Measurements from ENCODE around the gene IFIH1.

IFIH1 gene

GRCh38 chr2:162258686-162259085 is 59.8 kb downstream of the IFIH1 start:
- FAIRE-seq: no peak
- no peak for DNase-seq (ENCODE audit: low spot score)

- FAIRE-seq: no peak
- no peak for DNase-seq (ENCODE audit: low spot score)
These were observed 60.3 kb downstream of the IFIH1 start for GRCh38 chr2:162258169-162258568.

- DNase-seq (ENCODE audit: low spot score) (no peak), FAIRE-seq (no peak)
These were observed 61.1 kb downstream of the IFIH1 start for GRCh38 chr2:162257425-162257824.

- no peak for FAIRE-seq
- no peak for DNase-seq (ENCODE audit: low spot score)
These were observed 61.9 kb downstream of the IFIH1 start for GRCh38 chr2:162256591-162256991.

- DNase-seq (ENCODE audit: low spot score) (no peak), FAIRE-seq (no peak)
These were observed 64.1 kb downstream of the IFIH1 start for GRCh38 chr2:162254236-162254871.

GRCh38 chr2:162253435-162253834 is 65.0 kb downstream of the IFIH1 start:
- FAIRE-seq (no peak), DNase-seq (ENCODE audit: low spot score) (no peak)

- no peak for FAIRE-seq
- DNase-seq (ENCODE audit: low spot score): no peak
These were observed 66.3 kb downstream of the IFIH1 start for GRCh38 chr2:162252153-162252552.

- FAIRE-seq: no peak
- no peak for DNase-seq (ENCODE audit: low spot score)
These were observed 72.7 kb downstream of the IFIH1 start for GRCh38 chr2:162245781-162246180.

GRCh38 chr2:162245061-162245460 is 73.4 kb downstream of the IFIH1 start:
- DNase-seq (ENCODE audit: low spot score): no peak
- no peak for FAIRE-seq

- peak; percentile 85 for DNase-seq (ENCODE audit: low spot score)
- FAIRE-seq: peak; percentile 91
These were observed 73.9 kb downstream of the IFIH1 start for GRCh38 chr2:162244541-162245031.

- no peak for FAIRE-seq
- DNase-seq (ENCODE audit: low spot score): no peak
These were observed 74.8 kb downstream of the IFIH1 start for GRCh38 chr2:162243715-162244114.

GRCh38 chr2:162243294-162243693 is 75.2 kb downstream of the IFIH1 start, which contains the start of gene FAP:
FAP (minus strand) TSS chr2:162243445; CDS start chr2:162243327, 118 bp downstream.
- FAIRE-seq: no peak
- DNase-seq (ENCODE audit: low spot score): no peak

GRCh38 chr2:162242586-162243280 is 75.8 kb downstream of the IFIH1 start:
- no peak for DNase-seq (ENCODE audit: low spot score)
- FAIRE-seq: no peak

GRCh38 chr2:162241571-162241970 is 76.9 kb downstream of the IFIH1 start:
- no peak for FAIRE-seq

GRCh38 chr2:162234620-162235462 is 83.6 kb downstream of the IFIH1 start:
- no peak for DNase-seq (ENCODE audit: low spot score)
- FAIRE-seq: no peak

More at GRCh38 chr2:162241571-162241970, 76.9 kb downstream of the IFIH1 start:
- no peak for DNase-seq (ENCODE audit: low spot score)

GRCh38 chr2:162233197-162233596 is 85.3 kb downstream of the IFIH1 start:
- FAIRE-seq: no peak
- no peak for DNase-seq (ENCODE audit: low spot score)

GRCh38 chr2:162232671-162233070 is 85.8 kb downstream of the IFIH1 start:
- no peak for FAIRE-seq
- no peak for DNase-seq (ENCODE audit: low spot score)

- FAIRE-seq: no peak
These were observed 86.5 kb downstream of the IFIH1 start for GRCh38 chr2:162232027-162232426.

GRCh38 chr2:162230761-162231160 is 87.7 kb downstream of the IFIH1 start:
- FAIRE-seq: no peak

More at GRCh38 chr2:162232027-162232426, 86.5 kb downstream of the IFIH1 start:
- no peak for DNase-seq (ENCODE audit: low spot score)

GRCh38 chr2:162226836-162227235 is 91.6 kb downstream of the IFIH1 start:
- FAIRE-seq: no peak
- DNase-seq (ENCODE audit: low spot score): no peak

More at GRCh38 chr2:162230761-162231160, 87.7 kb downstream of the IFIH1 start:
- no peak for DNase-seq (ENCODE audit: low spot score)

GRCh38 chr2:162221064-162221463 is 97.4 kb downstream of the IFIH1 start:
- FAIRE-seq: no peak

GRCh38 chr2:162220368-162220767 is 98.1 kb downstream of the IFIH1 start:
- FAIRE-seq (no peak), DNase-seq (ENCODE audit: low spot score) (no peak)

More at GRCh38 chr2:162221064-162221463, 97.4 kb downstream of the IFIH1 start:
- peak; percentile 49 for DNase-seq (ENCODE audit: low spot score)
